HG02610 (cell line): ENCODE results near the gene JMJD4.

ENCODE experiments used
- ATAC-seq: cut with Tn5 transposase; IDR thresholded peaks from one replicate; pipeline ENCODE4 v1.9.1; 2021; ENCODE audit warnings: mild to moderate bottlenecking, moderate library complexity; ENCODE audit not compliant: unreplicated experiment

JMJD4 gene

GRCh38 chr1:227734856-227735538, at the start of gene JMJD4, which contains the start of gene SNAP47:
TSS of gene JMJD4 (minus strand) at chr1:227735302. CDS start at chr1:227735273, 29 bp downstream.
TSS of gene SNAP47 (plus strand) at chr1:227735435. CDS start at chr1:227747737, 12,302 bp downstream.
- peak; percentile 92 for ATAC-seq

- ATAC-seq, result no peak
These were observed 47.1 kb upstream of the JMJD4 start for GRCh38 chr1:227782226-227782625.

GRCh38 chr1:227781314-227781930, 46.3 kb upstream of the JMJD4 start:
- ATAC-seq, result no peak

GRCh38 chr1:227780101-227781044, 45.3 kb upstream of the JMJD4 start:
- no peak for ATAC-seq

- ATAC-seq, result no peak
These were observed 44.6 kb upstream of the JMJD4 start for GRCh38 chr1:227779685-227780084.

GRCh38 chr1:227779021-227779441, 43.9 kb upstream of the JMJD4 start:
- ATAC-seq, result no peak

- no peak for ATAC-seq
These were observed 43.4 kb upstream of the JMJD4 start for GRCh38 chr1:227778401-227778947.

- no peak for ATAC-seq
These were observed 42.5 kb upstream of the JMJD4 start for GRCh38 chr1:227777646-227778045.

GRCh38 chr1:227777156-227777555, 42.1 kb upstream of the JMJD4 start:
- no peak for ATAC-seq

- ATAC-seq, result no peak
These were observed 41.2 kb upstream of the JMJD4 start for GRCh38 chr1:227776331-227776771.

- ATAC-seq, result no peak
These were observed 40.7 kb upstream of the JMJD4 start for GRCh38 chr1:227775841-227776240.

GRCh38 chr1:227774821-227775661, 39.9 kb upstream of the JMJD4 start:
- ATAC-seq, result no peak

- no peak for ATAC-seq
These were observed 39.1 kb upstream of the JMJD4 start for GRCh38 chr1:227774051-227774731.

- ATAC-seq, result no peak
These were observed 38.5 kb upstream of the JMJD4 start for GRCh38 chr1:227773558-227773957.

- ATAC-seq, result no peak
These were observed 36.7 kb upstream of the JMJD4 start for GRCh38 chr1:227771771-227772170.

GRCh38 chr1:227771326-227771725, 36.2 kb upstream of the JMJD4 start:
- ATAC-seq, result no peak

- ATAC-seq, result no peak
These were observed 35.7 kb upstream of the JMJD4 start for GRCh38 chr1:227770812-227771211.

- ATAC-seq, result no peak
These were observed 34.9 kb upstream of the JMJD4 start for GRCh38 chr1:227769936-227770494.
